ENCODE measurements around the gene PTPRB. TPM values are rescaled to one million over a fixed set of nuclear protein-coding genes. Genes with fewer than 3 reads are reported as not detected.

The PTPRB gene
- total RNA-seq, 1 experiment from 2014 or later, result not detected

DNA sequence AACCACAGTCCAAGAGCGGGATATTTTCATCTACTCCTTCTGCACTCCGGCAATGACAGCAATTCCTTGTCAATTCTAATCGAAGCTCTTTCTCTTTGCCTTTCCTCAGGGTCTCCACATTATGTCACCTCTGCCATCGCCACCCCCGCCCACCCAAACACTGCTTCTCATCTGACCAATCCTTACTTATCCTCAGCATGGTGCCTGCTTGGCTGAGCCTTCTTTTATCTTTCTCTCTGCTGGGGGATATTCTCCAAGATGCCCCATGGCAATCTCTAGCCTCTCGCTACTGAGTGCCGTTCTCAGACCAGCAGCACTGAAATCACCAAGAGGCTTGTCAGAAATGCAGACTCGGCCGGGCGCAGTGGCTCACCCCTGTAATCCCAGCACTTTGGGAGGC is 100.6 kb downstream of the PTPRB start:
- Histone ChIP-seq H3K27me3 (ENCODE audit: low read length) (no peaks in the 10 kb centered on the region), H3K27ac (ENCODE audit: low read length) (no peak overlapping the region), H3K9ac (ENCODE audit: low read length) (no peak overlapping the region), H3K4me3 (ENCODE audit: low read length) (no peak overlapping the region), H2AFZ (ENCODE audit: low read length) (no peak overlapping the region), H3K4me2 (ENCODE audit: low read depth, low read length, poor library complexity, severe bottlenecking) (no peak overlapping the region), H4K20me1 (ENCODE audit: insufficient read depth, low read depth, low read length) (no peaks in the 10 kb centered on the region), H3K36me3 (ENCODE audit: insufficient read depth, low read length) (peaks cover 16% of the 10 kb centered on the region), H3K79me2 (ENCODE audit: low read length) (no peaks in the 10 kb centered on the region), H3K9me2 (replicated peaks; ENCODE audit: insufficient read depth, low read length) (no peaks in the 10 kb centered on the region), H3K9me3 (ENCODE audit: low read length) (no peaks in the 10 kb centered on the region), H3K4me1 (ENCODE audit: low read length) (no peaks in the 10 kb centered on the region)
- no peak for DNase-seq

DNA sequence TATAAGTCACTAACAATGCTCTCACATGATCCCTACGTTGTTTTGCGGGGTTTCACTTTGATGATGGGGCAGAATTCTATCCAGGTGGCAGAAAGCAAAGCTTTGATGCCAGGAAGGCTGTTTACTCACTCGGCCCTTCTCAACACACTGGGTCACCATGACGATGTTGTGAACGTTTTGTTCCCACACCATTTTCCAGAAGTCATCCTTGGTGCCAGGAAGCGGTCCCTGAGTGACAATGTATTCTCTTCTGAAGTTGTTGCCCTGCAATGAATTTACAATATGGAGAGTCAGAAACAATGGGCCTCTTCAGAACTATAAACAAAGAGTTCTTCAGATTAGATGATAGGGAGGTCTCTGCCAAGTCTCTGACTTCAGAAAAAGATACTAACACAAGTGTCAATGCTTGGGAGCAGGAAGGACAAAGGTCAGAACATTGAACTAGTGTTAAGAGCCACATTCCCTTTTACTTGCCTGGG is 101.3 kb downstream of the PTPRB start:
- H3K4me1 ChIP-seq (ENCODE audit: low read length), result no peaks in the 10 kb centered on the region
- no peak overlapping the region for H3K4me2 ChIP-seq (ENCODE audit: low read depth, low read length, poor library complexity, severe bottlenecking)
- no peak overlapping the region for H2AFZ ChIP-seq (ENCODE audit: low read length)
- H3K36me3 ChIP-seq (ENCODE audit: insufficient read depth, low read length), result peaks cover 20% of the 10 kb centered on the region
- no peak overlapping the region for H3K9ac ChIP-seq (ENCODE audit: low read length)
- H4K20me1 ChIP-seq (ENCODE audit: insufficient read depth, low read depth, low read length), result no peaks in the 10 kb centered on the region
- no peaks in the 10 kb centered on the region for H3K27me3 ChIP-seq (ENCODE audit: low read length)
- no peak overlapping the region for H3K27ac ChIP-seq (ENCODE audit: low read length)
- H3K4me3 ChIP-seq (ENCODE audit: low read length), result no peak overlapping the region
- H3K9me3 ChIP-seq (ENCODE audit: low read length), result no peaks in the 10 kb centered on the region
- no peaks in the 10 kb centered on the region for H3K9me2 ChIP-seq (replicated peaks; ENCODE audit: insufficient read depth, low read length)
- no peak for DNase-seq
- H3K79me2 ChIP-seq (ENCODE audit: low read length), result no peaks in the 10 kb centered on the region

DNA sequence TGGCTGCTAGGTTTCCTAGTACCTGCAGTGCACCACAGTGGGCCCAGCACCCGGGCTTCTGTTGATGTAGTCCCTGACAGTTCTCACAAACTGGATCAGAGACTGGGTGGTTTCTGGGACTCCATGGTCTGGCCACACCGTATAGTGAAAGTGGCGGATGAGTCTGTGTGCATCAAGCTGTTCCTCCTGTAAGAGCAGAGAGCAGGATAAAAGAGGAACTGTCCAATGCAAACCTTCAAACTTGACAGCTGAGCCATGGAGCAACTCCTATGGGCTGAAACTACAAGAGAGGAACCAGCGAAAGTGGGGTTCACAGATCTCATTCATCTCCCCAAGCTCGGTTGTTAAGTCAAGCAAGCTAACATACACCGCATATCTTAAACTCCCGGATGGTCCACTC is 102.8 kb downstream of the PTPRB start:
- H3K36me3 ChIP-seq (ENCODE audit: insufficient read depth, low read length), result peaks cover 24% of the 10 kb centered on the region
- H2AFZ ChIP-seq (ENCODE audit: low read length), result no peak overlapping the region
- H3K79me2 ChIP-seq (ENCODE audit: low read length), result no peaks in the 10 kb centered on the region
- H3K4me1 ChIP-seq (ENCODE audit: low read length), result no peaks in the 10 kb centered on the region
- H3K27me3 ChIP-seq (ENCODE audit: low read length), result no peaks in the 10 kb centered on the region
- H4K20me1 ChIP-seq (ENCODE audit: insufficient read depth, low read depth, low read length), result no peaks in the 10 kb centered on the region
- H3K9ac ChIP-seq (ENCODE audit: low read length), result no peak overlapping the region
- no peak for DNase-seq
- H3K27ac ChIP-seq (ENCODE audit: low read length), result no peak overlapping the region
- H3K9me2 ChIP-seq (replicated peaks; ENCODE audit: insufficient read depth, low read length), result no peaks in the 10 kb centered on the region
- H3K4me2 ChIP-seq (ENCODE audit: low read depth, low read length, poor library complexity, severe bottlenecking), result no peak overlapping the region
- H3K4me3 ChIP-seq (ENCODE audit: low read length), result no peak overlapping the region
- no peaks in the 10 kb centered on the region for H3K9me3 ChIP-seq (ENCODE audit: low read length)

DNA sequence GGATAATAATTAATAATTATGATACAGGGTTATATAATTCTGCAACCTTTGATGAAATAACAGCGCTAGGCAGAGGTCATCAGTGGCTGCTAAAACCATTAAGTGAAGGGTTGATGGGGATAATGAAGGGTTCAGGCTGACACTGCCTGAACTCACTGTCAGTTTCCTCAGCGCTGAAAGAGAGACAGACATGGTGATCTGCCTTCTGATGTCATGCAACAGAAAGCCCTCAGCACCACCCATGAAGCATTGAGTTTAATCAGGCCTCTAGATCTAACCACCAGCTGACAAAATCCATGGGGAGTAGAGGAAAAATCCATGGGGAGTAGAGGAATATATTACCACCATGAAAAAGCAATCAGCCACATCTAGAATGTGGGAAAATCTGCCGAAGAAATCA is 107.6 kb downstream of the PTPRB start:
- H3K9me2 ChIP-seq (replicated peaks; ENCODE audit: insufficient read depth, low read length), result no peaks in the 10 kb centered on the region
- H3K27ac ChIP-seq (ENCODE audit: low read length), result no peak overlapping the region
- no peak overlapping the region for H3K9ac ChIP-seq (ENCODE audit: low read length)
- no peak for DNase-seq
- H4K20me1 ChIP-seq (ENCODE audit: insufficient read depth, low read depth, low read length), result no peaks in the 10 kb centered on the region
- no peaks in the 10 kb centered on the region for H3K4me1 ChIP-seq (ENCODE audit: low read length)
- H3K27me3 ChIP-seq (ENCODE audit: low read length), result no peaks in the 10 kb centered on the region
- H3K36me3 ChIP-seq (ENCODE audit: insufficient read depth, low read length), result peaks cover 44% of the 10 kb centered on the region
- no peak overlapping the region for H3K4me3 ChIP-seq (ENCODE audit: low read length)
- H3K4me2 ChIP-seq (ENCODE audit: low read depth, low read length, poor library complexity, severe bottlenecking), result no peak overlapping the region
- no peak overlapping the region for H2AFZ ChIP-seq (ENCODE audit: low read length)
- H3K79me2 ChIP-seq (ENCODE audit: low read length), result 0 out of 2 replicates have a peak, but pooled peaks cover 3% of the 10 kb centered on the region
- no peaks in the 10 kb centered on the region for H3K9me3 ChIP-seq (ENCODE audit: low read length)

DNA sequence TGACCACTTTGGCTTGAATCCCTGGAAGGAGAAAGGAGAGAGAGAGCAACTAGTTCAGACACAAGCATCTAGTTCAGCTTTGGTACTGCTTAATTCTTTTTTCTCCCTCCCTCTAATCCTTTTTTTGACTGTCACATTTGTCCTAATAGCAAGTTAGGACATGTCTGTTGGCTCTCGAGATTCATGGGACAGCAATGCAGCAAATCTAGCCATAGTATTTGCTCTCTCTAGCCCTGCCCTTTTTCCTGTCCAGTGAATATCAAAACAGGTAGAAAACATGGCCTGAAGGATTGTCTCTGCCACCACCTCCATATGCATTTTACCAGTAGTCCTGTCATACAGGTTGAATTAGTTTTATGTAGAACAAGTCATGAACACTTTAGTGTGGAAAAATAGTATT is 116.4 kb downstream of the PTPRB start:
- Histone ChIP-seq H3K4me1 (ENCODE audit: low read length) (no peaks in the 10 kb centered on the region), H3K9ac (ENCODE audit: low read length) (no peak overlapping the region), H3K36me3 (ENCODE audit: insufficient read depth, low read length) (peaks cover 56% of the 10 kb centered on the region), H3K9me2 (replicated peaks; ENCODE audit: insufficient read depth, low read length) (no peaks in the 10 kb centered on the region), H4K20me1 (ENCODE audit: insufficient read depth, low read depth, low read length) (no peaks in the 10 kb centered on the region), H3K79me2 (ENCODE audit: low read length) (peaks cover 28% of the 10 kb centered on the region), H3K27ac (ENCODE audit: low read length) (no peak overlapping the region), H2AFZ (ENCODE audit: low read length) (no peak overlapping the region), H3K9me3 (ENCODE audit: low read length) (no peaks in the 10 kb centered on the region), H3K4me2 (ENCODE audit: low read depth, low read length, poor library complexity, severe bottlenecking) (no peak overlapping the region), H3K4me3 (ENCODE audit: low read length) (no peak overlapping the region), H3K27me3 (ENCODE audit: low read length) (no peaks in the 10 kb centered on the region)
- no peak for DNase-seq

DNA sequence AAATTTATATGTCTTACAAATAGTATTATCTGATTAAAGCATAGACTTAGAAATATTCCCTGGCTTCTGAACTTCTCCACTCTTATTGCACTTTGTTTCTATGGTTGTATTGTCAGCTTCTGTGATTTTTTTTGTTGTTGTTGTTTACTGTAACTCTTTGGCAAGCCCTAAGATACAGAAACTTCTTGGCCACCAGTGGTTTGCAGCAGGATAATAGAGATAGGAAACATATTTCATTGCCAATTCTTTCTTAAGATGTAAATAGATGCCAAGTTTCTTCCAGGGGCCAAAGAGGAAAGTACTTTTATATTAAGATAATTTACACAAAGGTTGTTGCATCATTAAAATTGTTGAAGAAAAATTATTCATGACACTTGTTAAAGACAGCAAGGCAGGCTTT is 123.8 kb downstream of the PTPRB start:
- Histone ChIP-seq H2AFZ (ENCODE audit: low read length) (no peak overlapping the region), H3K4me1 (ENCODE audit: low read length) (peaks cover 38% of the 10 kb centered on the region), H3K27me3 (ENCODE audit: low read length) (no peaks in the 10 kb centered on the region), H3K9me2 (replicated peaks; ENCODE audit: insufficient read depth, low read length) (no peaks in the 10 kb centered on the region), H3K79me2 (ENCODE audit: low read length) (peaks cover 72% of the 10 kb centered on the region), H4K20me1 (ENCODE audit: insufficient read depth, low read depth, low read length) (no peaks in the 10 kb centered on the region), H3K9ac (ENCODE audit: low read length) (no peak overlapping the region), H3K9me3 (ENCODE audit: low read length) (no peaks in the 10 kb centered on the region), H3K4me3 (ENCODE audit: low read length) (no peak overlapping the region), H3K36me3 (ENCODE audit: insufficient read depth, low read length) (peaks cover 56% of the 10 kb centered on the region), H3K27ac (ENCODE audit: low read length) (peak overlapping the region; percentile 29; the same call in 1 of the 2 replicates), H3K4me2 (ENCODE audit: low read depth, low read length, poor library complexity, severe bottlenecking) (no peak overlapping the region)
- DNase-seq, result no peak

DNA sequence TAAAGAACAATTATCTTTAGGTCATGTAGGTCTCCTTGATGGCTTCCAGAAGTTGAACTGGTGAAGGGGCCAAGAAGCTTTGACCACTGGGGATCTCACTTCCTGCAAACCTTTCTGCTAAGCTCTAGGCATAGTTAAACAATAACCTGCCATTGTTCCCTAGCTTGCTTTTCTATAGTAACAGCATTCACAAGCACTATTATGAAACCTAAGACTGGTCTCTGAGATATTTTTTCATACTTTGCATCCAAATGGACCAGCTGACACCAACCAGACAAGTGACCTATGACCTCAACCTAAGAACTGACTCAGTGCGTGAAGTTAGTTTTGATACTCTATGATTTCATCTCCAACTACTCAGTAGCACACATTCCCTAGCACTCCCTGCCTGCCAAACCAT is 129.1 kb downstream of the PTPRB start:
- Histone ChIP-seq H3K27ac (ENCODE audit: low read length) (peak overlapping the region; percentile 28; the same call in 1 of the 2 replicates), H3K27me3 (ENCODE audit: low read length) (no peaks in the 10 kb centered on the region), H3K9me3 (ENCODE audit: low read length) (no peaks in the 10 kb centered on the region), H3K9me2 (replicated peaks; ENCODE audit: insufficient read depth, low read length) (no peaks in the 10 kb centered on the region), H4K20me1 (ENCODE audit: insufficient read depth, low read depth, low read length) (peaks cover 8% of the 10 kb centered on the region; the same call in 1 of the 2 replicates), H3K4me2 (ENCODE audit: low read depth, low read length, poor library complexity, severe bottlenecking) (no peak overlapping the region), H3K9ac (ENCODE audit: low read length) (no peak overlapping the region), H3K4me1 (ENCODE audit: low read length) (peaks cover 27% of the 10 kb centered on the region), H3K79me2 (ENCODE audit: low read length) (peaks cover 85% of the 10 kb centered on the region), H3K36me3 (ENCODE audit: insufficient read depth, low read length) (peaks cover 32% of the 10 kb centered on the region), H2AFZ (ENCODE audit: low read length) (no peak overlapping the region), H3K4me3 (ENCODE audit: low read length) (no peak overlapping the region)
- no peak for DNase-seq

DNA sequence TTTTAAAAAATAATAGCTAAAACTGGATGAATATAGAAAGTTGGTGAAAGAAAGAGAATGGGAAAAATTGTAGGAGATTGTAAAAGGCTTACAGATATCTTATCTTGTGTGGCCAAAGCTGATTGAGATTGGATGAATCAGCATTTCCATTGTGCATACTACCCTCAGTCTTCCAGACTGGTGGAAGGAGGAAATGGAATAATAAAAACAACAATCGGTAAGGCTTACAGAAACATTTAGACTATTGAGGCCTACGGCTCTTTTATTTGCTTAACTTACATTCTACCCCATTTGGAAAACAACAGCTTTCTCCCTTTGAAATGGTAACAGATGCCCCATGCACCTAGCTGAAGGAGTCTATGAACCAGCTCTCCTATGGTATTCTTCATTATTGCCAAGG is 129.8 kb downstream of the PTPRB start:
- no peaks in the 10 kb centered on the region for H3K27me3 ChIP-seq (ENCODE audit: low read length)
- no peak overlapping the region for H3K27ac ChIP-seq (ENCODE audit: low read length)
- no peaks in the 10 kb centered on the region for H3K9me3 ChIP-seq (ENCODE audit: low read length)
- no peak overlapping the region for H3K4me3 ChIP-seq (ENCODE audit: low read length)
- peaks cover 30% of the 10 kb centered on the region for H3K36me3 ChIP-seq (ENCODE audit: insufficient read depth, low read length)
- H3K9me2 ChIP-seq (replicated peaks; ENCODE audit: insufficient read depth, low read length), result no peaks in the 10 kb centered on the region
- H3K4me1 ChIP-seq (ENCODE audit: low read length), result peaks cover 20% of the 10 kb centered on the region
- H3K9ac ChIP-seq (ENCODE audit: low read length), result no peak overlapping the region
- H4K20me1 ChIP-seq (ENCODE audit: insufficient read depth, low read depth, low read length), result peaks cover 8% of the 10 kb centered on the region; the same call in 1 of the 2 replicates
- DNase-seq, result no peak
- H2AFZ ChIP-seq (ENCODE audit: low read length), result no peak overlapping the region
- no peak overlapping the region for H3K4me2 ChIP-seq (ENCODE audit: low read depth, low read length, poor library complexity, severe bottlenecking)
- peaks cover 85% of the 10 kb centered on the region for H3K79me2 ChIP-seq (ENCODE audit: low read length)

DNA sequence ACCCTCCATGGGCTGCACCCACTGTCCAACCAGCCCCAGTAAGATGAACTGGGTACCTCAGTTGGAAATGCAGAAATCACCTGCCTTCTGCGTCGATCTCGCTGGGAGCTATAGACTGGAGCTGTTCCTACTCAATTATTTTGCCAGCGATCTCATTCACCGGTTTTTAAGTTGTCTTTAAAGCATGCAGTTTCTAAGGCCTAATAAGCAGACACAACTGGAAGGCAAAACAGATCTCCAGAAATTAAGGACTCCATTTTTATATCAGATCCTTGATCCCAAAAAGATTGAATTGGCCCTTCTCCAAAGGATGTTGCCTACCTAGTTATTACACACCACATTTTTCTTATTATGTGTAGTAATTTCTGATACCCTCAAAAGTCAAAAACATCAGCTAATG is 139.7 kb downstream of the PTPRB start:
- Histone ChIP-seq H3K79me2 (ENCODE audit: low read length) (peaks cover 100% of the 10 kb centered on the region), H3K4me3 (ENCODE audit: low read length) (no peak overlapping the region), H3K9me3 (ENCODE audit: low read length) (no peaks in the 10 kb centered on the region), H3K9me2 (replicated peaks; ENCODE audit: insufficient read depth, low read length) (no peaks in the 10 kb centered on the region), H2AFZ (ENCODE audit: low read length) (no peak overlapping the region), H4K20me1 (ENCODE audit: insufficient read depth, low read depth, low read length) (no peaks in the 10 kb centered on the region), H3K9ac (ENCODE audit: low read length) (no peak overlapping the region), H3K4me1 (ENCODE audit: low read length) (peaks cover 12% of the 10 kb centered on the region), H3K27ac (ENCODE audit: low read length) (no peak overlapping the region), H3K27me3 (ENCODE audit: low read length) (no peaks in the 10 kb centered on the region), H3K4me2 (ENCODE audit: low read depth, low read length, poor library complexity, severe bottlenecking) (no peak overlapping the region), H3K36me3 (ENCODE audit: insufficient read depth, low read length) (peaks cover 40% of the 10 kb centered on the region)
- no peak for DNase-seq

Data from Karpas-422 (cell line).